T-helper 1 cell treated with Interleukin-12 subunit alpha and Interleukin-12 subunit beta and Interleukin-4 antibody, amounts not matched to agents 30 ng/mL and 1 ng/mL, for 36 hours (primary cell): ENCODE measurements around the gene KHDRBS2. TPM values are rescaled to one million over a fixed set of nuclear protein-coding genes. Genes with fewer than 3 reads are reported as not detected.

Experiments
- intact Hi-C: fragments of 100-400 bp; cut with micrococcal nuclease; formaldehyde crosslinking; loops from one replicate; pipeline ENCODE4 v1.15.1; 2024
- total RNA-seq: library from RNA; stranded (reverse); gene quantifications from 2 replicates; pipeline ENCODE4 v1.2.3, GENCODE V29; 2022

KHDRBS2 gene
- total RNA-seq, 1 donor from 2014 or later: not detected

GRCh38 chr6:62175195-62175594 is 110.8 kb downstream of the KHDRBS2 start:
- intact Hi-C loops: no loop called here

GRCh38 chr6:62174548-62174947 is 111.5 kb downstream of the KHDRBS2 start:
- intact Hi-C loops: no loop called here

- intact Hi-C loops: no loop called here
Measured at GRCh38 chr6:62167736-62168135, 118.3 kb downstream of the KHDRBS2 start.

GRCh38 chr6:62162858-62163257 is 123.2 kb downstream of the KHDRBS2 start:
- intact Hi-C loops: no loop called here

- intact Hi-C loops: no loop called here
Measured at GRCh38 chr6:62152796-62153195, 133.2 kb downstream of the KHDRBS2 start.

GRCh38 chr6:62150048-62150663 is 135.9 kb downstream of the KHDRBS2 start:
- intact Hi-C loops: no loop called here

GRCh38 chr6:62146954-62147853 is 138.8 kb downstream of the KHDRBS2 start:
- intact Hi-C loops: no loop called here

GRCh38 chr6:62129127-62129526 is 156.9 kb downstream of the KHDRBS2 start:
- intact Hi-C loops: no loop called here

GRCh38 chr6:62119401-62119800 is 166.6 kb downstream of the KHDRBS2 start:
- intact Hi-C loops: no loop called here

- intact Hi-C loops: no loop called here
Measured at GRCh38 chr6:62103186-62103859, 182.7 kb downstream of the KHDRBS2 start.

GRCh38 chr6:62102387-62102786 is 183.6 kb downstream of the KHDRBS2 start:
- intact Hi-C loops: no loop called here

GRCh38 chr6:62090442-62091229 is 195.4 kb downstream of the KHDRBS2 start:
- intact Hi-C loops: no loop called here

- intact Hi-C loops: no loop called here
Measured at GRCh38 chr6:62089781-62090180, 196.2 kb downstream of the KHDRBS2 start.

- intact Hi-C loops: no loop called here
Measured at GRCh38 chr6:62086047-62086446, 200.0 kb downstream of the KHDRBS2 start.

- intact Hi-C loops: no loop called here
Measured at GRCh38 chr6:62075869-62076268, 210.2 kb downstream of the KHDRBS2 start.

- intact Hi-C loops: no loop called here
Measured at GRCh38 chr6:62059901-62060300, 226.1 kb downstream of the KHDRBS2 start.

- intact Hi-C loops: no loop called here
Measured at GRCh38 chr6:62057300-62057699, 228.7 kb downstream of the KHDRBS2 start.

GRCh38 chr6:62045502-62045901 is 240.5 kb downstream of the KHDRBS2 start:
- intact Hi-C loops: no loop called here

GRCh38 chr6:62043084-62043483 is 242.9 kb downstream of the KHDRBS2 start:
- intact Hi-C loops: no loop called here

GRCh38 chr6:62042429-62042828 is 243.6 kb downstream of the KHDRBS2 start:
- intact Hi-C loops: no loop called here

GRCh38 chr6:62039605-62040004 is 246.4 kb downstream of the KHDRBS2 start:
- intact Hi-C loops: no loop called here
